CD4-positive, alpha-beta T cell treated with Interferon gamma for 1 hour (primary cell): ENCODE measurements around the gene LTBP3.
A peak's percentile ranks its signal among the peaks of the same experiment; 100 is the strongest.
"Not testable (repeated sequence)": the region's sequence is repeated elsewhere in the genome, so short reads cannot be mapped to it uniquely, and the experiment has no call there.

Experiments
- DNase-seq: peaks from one replicate; pipeline ENCODE4 v3.0.0-alpha.2; 2020

LTBP3 gene

DNA sequence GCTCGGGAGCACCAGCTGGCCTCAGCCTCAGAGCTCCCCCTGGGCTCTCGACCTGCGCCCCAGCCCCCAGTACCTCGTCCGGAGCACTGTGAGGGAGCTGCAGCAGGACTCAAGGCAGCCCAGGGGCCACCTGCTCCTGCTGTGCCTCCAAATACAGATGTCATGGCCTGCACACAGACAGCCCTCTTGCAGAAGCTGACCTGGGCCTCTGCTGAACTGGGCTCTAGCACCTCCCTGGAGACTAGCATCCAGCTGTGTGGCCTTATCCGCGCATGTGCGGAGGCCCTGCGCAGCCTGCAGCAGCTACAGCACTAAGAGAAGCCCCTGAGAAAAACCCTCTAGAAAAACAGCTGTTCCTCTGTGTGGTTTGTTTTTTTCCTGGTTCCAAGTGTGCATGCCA is 13.3 kb upstream of the LTBP3 start:
- DNase-seq: no peak

DNA sequence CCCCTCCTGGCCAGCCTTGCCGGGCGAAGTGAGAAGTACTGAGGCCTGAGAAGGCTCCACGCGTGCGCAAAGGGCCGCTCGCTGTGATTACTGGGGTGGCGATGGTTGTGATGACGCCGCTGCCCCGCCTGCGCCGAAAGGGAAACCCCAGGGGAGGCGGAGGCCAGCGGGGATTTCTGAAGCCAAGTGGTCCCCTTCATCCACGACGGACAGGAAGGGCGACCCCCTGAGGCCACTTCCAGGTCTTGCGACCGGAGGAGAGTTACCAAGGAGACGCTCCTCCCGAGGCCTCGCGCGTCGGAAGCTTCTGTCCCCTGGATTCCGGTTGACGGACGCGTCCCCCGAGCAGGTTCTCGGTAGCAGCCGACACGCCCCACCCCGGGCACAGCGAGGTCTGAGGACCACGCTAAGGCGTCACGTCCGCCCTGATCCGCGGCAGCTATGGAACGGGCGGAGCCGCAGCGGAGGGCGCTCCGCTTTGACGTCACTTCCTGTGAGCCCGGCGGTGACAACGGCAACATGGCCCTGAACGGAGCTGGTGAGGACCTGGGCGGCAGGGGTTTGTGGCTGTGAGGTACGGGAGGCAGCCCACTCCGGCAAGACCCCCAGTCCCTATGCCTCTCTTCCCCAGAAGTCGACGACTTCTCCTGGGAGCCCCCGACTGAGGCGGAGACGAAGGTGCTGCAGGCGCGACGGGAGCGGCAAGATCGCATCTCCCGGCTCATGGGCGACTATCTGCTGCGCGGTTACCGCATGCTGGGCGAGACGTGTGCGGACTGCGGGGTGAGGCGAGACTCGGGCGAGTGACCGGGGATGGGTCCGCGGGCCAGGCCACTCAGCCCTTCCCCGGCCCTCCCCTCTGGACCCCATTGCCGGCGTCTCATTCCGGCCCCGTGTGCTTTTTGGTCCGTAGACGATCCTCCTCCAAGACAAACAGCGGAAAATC is 12.1 kb upstream of the LTBP3 start, which contains the start of gene ZNRD2:
ZNRD2 (plus strand) TSS at position 505 of the 946 bp plus-strand sequence; CDS start at position 520, 15 bp downstream.
- DNase-seq: peak; percentile 99

DNA sequence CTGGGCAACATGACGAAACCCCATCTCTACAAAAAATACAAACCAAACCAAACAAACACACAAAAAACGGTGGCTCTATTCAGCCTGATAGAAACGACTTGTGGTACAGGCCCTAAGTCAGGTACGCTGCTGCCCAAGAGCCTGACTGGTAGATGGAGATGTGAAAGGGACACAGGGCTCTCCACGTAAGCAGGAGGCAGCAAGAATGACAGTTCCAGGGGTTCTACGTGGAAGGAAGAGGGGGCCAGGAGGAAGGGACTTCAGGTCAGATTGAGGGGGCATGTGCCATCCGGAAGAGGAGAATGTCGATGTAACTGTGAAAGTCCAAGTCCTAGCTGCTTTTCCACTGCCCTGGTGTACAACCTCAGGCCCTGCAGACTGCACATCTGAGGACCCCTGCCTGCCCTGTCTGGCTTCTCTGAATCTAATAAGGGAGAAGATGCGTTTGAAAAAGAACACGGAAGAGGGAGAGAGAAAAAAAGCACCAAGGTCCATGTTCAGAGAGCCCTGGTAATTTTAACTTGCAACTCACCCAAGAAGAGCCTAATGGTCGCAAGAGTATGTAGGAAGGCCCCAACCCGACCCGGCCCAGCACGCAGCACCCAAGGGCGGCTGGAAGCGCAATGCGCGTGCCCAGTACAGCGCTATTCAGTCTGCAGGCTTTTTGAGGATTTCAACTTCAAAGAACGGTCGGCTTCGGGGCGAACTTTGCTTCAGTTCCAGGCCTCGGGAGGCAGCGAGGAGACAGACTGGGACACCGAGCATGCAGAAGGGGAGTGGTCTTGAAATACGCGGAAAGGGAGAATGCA is 11.2 kb upstream of the LTBP3 start:
- no peak for DNase-seq

DNA sequence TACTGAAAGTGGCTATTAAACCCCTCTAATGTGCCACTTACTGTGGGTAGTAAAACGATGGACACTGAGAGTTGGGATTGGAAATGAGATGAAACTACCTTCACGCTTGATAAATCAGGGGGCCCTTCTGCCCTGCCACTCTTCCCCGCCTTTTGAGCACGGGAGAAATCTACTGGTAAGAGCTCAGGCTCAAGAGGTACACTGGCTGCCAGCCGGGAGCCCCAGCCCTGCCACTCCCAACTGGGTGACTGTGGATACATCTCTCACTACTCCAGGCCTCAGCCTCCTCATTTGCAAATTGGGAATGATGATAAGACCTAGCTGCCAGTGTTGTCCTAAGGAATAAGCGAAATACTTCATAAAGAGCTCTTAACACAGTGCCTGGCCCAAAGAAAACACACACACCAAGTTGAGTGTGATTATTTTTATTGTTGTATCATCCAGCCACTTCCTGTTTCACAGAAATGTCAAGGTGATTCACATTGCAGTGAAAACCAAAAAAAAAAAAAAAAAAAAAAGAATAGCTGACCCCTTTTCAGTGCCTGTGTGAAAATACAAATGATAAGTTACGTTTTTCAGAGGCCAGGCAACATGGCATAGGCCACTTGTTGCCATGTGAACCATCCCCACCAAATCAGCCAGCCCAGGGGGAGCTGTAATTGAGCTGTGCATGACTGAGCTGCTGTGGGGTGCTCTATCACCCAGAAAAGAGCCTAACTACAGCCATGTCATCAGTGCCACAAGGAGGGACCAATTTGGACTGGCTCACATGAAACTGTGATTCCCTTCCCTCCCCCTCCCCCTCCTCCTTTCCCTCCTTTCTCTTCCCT is 7.7 kb upstream of the LTBP3 start:
- peak; percentile 71 for DNase-seq

DNA sequence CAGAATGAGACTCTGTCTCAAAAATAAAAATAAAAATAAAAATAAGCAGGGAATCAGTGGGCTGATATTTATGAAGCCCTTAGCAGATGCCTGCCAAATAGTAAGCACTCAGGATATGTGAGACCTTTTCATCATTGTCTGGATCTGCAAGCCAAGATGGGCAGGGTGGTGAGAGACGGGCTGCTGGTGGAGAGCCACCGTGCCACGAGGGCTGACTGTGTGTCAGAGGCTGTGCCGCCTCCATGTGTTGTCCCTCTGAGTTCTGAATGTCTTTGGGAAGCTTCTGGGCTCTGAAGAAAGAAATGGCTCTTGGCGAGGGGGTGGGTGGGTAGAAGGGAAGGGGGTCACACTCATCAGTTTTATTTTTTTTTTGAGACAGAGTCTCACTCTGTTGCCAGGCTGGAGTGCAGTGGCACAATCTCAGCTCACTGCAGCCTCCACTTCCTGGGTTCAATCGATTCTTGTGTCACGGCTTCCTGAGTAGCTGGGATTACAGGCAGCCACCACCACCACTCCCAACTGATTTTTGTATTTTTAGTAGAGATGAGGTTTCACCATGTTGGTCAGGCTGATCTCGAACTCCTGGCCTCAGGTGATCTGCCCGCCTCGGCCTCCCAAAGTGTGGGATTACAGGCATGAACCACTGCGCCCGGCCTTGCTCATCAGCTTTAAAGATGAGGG is 6.9 kb upstream of the LTBP3 start:
- DNase-seq: not testable (repeated sequence)

DNA sequence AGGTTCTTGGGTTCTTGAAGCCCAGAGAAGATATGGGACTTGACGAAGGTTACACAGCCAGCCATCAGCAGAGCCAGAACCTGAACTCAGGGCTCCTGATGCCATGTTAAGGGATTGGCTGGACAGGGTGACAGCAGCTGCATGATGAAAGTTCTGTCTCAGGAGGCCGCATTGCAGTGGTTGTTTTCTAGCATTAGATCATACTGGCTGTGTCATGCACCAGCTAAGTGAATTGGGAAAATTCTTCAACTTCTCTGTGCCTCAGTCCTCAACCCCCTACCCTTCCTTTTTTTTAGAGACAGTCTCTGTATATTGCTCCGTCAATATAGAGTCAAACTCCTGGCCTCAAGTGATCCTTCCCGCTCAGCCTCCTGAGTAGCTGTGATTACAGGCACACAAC is 5.4 kb upstream of the LTBP3 start:
- no peak for DNase-seq

DNA sequence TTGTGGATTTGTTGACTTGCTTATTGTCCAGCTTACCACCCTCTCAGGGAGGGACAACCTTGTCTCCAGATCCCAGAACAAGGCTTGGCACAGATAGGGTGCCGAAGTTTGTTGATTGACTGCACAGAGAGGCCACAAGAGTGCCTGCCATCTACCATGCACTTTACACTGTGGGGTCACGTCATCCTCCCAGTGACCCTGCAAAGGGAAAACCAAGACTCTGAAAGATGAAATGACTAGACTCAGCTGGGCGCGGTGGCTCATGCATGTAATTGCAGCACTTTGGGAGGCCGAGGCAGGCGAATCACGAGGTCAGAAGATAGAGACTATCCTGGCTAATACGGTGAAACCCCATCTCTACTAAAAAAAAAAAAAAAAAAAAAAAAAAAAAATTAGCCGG is 4.6 kb upstream of the LTBP3 start:
- DNase-seq: no peak

DNA sequence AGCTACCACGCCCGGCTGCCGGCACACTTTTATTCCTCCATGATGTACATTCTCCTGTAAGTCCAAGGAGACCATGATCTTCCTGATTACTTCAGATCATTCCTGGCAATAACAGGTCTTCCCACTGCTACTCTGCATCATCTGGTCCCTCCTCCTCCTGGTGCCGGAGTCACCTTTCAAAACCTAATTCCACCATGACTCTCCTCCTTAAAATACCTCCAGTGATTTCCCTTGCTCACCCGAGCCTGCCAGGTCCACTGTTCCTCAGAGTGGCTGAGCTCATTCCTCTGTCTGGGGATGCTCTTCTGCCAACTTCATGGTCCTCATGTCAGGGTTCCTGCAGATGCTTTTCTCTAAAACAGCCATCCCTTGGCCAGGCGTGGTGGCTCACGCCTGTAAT is 3.9 kb upstream of the LTBP3 start:
- DNase-seq: no peak

DNA sequence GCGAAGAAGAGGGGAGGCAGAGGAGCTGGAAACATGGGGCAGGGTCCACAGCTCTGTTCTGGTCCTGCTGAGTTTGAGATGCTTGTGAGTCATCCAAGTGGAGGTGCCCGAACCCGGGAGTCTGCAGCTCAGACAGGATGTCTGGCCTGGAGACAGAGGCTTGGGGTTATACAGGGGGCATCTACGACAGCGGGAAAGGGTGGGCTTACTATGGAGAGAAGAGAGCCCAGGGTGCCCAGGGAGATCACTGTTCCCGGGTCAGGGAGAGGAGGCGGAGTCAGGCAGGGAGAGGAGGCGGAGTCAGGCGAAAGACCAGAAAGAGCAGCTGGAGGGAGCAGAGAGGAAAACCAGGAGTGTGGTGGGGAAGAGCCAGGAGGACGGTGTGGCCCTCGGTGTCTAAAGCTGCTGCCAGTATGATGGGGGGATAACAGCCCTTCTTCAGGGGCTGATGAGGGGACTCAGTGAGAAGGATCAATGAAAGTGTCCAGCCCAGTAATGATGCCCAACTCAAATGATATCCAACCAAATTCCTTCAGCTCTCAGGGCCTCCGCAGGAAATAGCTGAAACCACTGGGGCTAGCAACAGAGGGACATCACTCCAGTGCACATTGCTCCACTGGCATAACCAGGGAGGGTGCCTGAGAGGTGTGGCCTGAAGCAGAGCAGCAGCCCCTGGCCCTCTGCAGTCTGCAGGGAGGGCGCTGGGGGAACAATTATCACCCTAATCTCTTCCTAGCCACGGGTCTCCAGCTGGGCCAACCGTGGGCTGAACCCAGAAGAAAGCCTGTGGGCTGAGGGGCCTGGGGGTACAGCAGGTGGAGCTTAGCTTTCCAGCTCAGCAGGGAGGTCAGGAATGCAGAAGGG is 2.6 kb upstream of the LTBP3 start:
- DNase-seq: no peak

DNA sequence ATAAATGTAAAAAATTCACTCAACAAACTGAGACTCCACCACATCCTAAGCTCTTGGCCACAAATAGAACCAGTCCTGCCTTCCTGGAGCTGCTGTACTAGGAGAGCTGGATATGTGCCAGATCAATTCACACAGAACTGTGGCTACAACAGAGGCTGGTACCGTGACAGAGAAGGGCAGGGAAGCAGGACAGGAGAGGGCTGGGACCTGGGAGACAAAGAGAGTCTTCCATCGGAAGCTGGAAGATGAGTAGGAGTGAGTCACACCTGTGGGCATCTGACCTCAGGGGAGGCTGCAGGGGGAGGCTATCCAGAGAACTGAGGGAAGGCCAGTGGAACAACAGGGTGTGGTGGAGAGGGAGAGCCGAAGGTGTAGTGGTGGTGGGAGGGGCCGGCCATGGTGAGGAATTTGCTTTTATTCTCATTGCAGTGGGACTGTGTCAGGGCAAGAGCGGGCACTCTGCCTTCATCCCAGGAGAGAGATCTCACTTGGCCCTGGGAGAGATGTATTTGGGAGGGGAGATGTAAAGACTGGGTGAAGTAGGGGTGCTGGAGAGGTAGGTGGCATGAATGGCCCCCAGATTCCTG is 1.9 kb upstream of the LTBP3 start:
- no peak for DNase-seq

DNA sequence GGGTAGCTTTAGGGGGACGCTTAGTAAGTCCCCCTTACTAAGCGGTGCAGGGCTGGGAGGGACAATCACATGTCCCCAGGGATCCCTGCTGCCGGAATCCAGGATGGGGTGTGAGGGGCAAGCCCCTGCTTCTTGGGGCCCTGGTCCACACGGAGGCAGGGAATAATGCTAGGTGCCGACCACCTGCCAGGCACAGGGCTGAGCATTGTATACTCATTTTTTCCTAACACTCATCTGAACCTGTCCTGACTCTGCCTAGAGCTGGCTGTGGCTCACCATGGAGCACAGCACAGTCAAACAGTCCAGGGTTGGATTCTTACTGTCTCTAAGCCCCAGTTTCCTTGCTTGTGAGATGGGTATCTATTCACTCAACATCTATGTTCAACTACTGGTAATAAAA is 1.4 kb upstream of the LTBP3 start:
- no peak for DNase-seq

DNA sequence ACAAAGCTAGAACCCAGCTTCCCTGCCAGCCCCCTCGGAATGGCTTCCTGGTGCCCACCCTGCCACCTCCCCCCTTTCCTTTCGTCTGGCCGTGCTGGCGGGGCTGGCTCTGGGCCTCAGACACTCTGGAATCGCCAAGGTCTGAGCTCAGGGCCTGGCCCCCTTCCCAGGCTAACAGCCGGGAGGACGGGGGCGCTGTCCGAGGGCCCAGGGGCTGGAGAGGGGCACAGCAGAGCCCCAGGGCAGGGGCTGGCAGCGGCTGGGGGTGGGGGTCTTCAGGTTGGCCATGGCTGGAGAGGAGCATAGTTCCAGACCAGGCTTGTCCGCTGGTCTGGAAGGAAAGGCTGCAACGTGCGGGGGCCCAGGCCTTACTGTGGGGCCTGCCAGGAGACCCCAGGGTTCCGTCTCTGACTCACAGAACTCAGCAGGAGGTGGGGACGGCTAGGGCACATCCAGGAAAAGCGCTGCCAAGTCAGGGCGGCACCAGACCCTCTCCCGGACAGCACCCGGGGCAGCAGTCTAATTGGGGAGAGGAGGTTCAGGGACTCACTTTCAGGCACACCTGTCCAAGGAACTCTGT is 861 bp upstream of the LTBP3 start:
- DNase-seq: no peak

DNA sequence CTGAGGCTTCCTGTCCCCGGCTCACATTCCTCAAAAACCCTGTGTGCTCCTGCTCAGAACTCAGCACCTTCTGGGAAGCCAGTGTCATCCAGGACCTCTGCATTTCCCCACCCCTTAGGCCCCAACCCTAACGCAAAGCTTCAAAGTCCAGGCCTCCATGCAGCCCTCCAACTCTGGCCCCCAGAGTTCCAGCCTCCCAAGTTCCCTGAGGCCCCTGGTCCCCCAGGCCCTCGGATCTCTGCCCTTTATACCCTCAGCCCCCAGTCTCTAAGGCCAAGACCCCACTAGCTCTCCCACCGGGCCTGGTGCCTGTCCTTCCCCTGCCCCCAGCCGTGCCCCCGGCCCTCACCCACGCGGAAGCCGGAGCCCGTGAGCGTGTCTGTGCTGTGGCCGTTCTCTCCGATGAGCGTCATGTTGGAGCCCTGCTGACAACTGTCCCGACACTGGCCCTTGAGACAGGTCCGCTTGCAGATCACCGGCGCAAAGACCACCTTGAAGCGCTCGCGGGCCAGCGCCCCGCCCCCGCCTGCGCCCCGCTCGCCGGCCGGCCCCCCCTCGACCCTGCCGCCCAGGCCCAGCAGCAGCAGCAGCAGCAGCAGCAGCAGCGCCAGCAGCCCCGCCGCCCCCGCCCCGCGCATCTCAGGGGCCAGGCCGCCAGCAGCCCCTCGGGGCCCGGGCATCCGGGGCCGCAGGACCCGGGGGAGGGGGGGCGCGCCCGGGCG is 718 bp downstream of the LTBP3 start:
- DNase-seq: no peak

DNA sequence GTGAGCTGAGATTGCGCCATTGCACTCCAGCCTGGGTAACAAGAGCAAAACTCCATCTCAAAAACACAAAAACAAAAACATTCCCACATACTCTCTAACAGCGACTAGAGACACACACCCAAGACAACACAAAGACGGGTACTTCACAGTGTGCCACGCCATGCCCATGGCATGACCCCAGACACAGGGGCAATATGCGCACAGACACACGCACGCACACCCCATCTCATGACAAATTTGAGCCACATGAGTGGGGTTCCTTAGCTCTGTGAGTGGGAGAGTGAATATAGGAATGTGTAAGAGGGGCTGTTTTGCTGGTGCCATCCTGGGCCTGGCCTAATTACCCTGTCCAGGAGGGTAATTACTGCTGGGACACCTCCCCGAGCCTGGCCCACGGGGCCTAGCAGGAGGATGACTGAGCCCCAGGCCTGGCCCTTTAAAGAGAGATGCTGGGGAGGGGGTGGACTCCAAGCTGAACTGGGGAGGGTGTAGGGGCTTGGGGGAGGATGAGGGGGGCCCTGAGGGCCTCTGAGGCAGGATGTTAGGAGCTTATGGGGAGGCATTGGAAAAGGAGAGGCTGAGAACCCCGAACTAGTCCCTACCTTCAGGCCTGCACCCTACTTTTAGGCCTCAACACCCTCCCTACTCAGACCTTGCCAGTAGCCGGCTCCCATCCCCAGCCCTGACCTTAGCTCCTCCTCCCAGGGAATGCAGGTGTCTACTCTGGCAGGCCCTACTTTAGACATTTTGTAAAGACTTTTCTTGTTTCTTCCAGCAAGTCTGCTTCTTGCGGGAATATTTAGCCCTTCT is 1.5 kb downstream of the LTBP3 start:
- DNase-seq: no peak

DNA sequence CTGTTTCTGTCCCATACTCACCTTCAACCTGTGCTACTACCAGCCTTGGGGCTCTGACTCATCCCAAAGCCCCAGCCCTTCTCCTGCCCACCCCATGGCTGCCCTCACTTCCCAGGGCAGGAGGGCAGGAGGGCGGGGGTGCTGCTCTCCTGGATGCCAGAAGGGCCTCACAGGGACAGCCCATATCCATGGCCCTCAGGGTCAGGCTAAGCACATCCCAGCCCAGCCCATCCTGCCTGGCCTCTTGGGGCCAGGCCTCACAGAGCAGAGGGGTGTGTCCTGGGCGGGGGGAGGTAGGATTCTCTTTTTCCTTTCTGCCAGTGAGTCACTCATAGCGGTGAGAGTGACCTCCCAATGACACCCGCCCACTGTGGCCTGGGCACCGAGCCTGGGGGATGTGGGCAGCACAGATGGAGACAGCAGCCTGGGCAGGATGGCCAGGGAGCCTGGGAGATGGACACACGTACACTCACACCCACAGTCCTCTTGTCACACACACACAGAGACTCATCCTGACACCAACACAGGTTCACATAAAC is 2.4 kb downstream of the LTBP3 start:
- DNase-seq: no peak

DNA sequence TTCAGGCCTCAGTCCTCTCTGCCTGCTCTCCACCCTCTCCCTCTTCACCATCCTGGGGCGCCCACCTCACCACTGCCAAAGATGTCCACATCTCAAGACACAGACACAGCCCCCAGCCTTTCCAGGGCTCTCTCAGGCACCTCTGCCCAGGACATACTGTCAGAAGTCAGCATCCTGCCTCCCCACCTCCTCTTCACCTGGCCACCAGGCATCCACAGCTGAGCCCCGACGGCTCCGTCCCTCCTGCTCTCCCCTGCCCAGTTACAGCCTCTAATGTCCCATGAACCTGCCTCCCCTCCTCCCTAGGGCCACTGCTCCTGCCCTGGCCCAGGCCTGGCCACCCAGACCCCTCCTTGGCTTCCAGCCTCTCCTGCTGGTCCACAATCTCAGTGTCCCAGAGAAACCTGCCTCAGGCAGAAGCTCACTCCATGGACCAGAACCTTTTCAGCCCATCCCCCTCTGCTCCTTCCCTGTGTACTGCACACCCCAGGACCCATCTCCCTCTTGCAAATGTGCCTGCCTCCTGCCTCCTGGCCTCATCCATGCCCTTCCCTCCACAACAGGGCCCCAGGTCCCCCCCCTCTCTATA is 3.2 kb downstream of the LTBP3 start:
- DNase-seq: no peak

DNA sequence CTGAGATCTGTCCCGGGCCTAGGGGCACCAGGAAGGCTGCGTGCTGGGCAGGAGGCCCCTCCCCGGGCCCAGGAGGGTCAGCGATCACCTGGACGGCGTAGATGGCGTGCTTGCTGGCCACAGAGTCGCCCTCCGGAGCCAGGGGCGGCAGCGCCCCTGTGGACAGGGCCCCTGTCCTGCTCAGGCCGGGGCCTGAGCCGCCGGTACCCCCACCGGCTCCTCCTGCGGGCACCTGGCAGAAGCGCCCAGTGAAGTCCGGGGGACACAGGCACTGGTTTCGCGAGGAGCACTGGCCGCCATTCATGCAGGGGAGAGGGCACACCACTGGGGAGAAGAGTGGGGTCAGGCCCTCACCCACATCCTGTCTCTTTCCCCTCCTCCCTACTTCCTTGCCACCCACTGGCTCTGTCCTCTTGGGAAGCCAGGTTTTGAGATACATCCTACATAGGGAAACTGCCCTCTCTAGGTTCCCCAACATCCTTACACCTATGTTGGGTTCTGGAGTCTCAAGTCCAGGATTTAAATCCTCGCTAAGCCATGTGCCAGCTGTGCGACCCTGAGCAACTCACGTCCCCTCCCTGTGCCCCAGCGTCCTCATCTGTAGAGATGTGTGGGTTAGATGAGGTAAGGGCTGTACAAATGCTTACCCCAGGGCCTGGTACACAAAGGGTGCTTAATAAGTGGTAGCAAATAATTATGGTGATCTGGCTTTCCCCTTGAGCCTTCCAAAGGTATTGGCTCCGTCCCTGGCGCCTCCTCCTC is 3.9 kb downstream of the LTBP3 start:
- DNase-seq: no peak
